GM18873 (cell line): ENCODE measurements around the gene LMO1.

Experiments
- ATAC-seq: cut with Tn5 transposase; IDR thresholded peaks from one replicate; pipeline ENCODE4 v1.9.1; 2021; ENCODE audit warnings: mild to moderate bottlenecking, moderate library complexity, moderate number of reproducible peaks; ENCODE audit not compliant: unreplicated experiment, low FRiP score

The LMO1 gene

GRCh38 chr11:8266246-8267241, 2.9 kb upstream of the LMO1 start:
- no peak for ATAC-seq

- no peak for ATAC-seq
Observed at GRCh38 chr11:8265681-8266241, 2.1 kb upstream of the LMO1 start.

GRCh38 chr11:8263109-8263768, 439 bp downstream of the LMO1 start:
- ATAC-seq = no peak

- ATAC-seq = no peak
Observed at GRCh38 chr11:8262552-8263108, 1.0 kb downstream of the LMO1 start.

- no peak for ATAC-seq
Observed at GRCh38 chr11:8261921-8262551, 1.6 kb downstream of the LMO1 start.

GRCh38 chr11:8261291-8261690, 2.4 kb downstream of the LMO1 start:
- no peak for ATAC-seq

- ATAC-seq = no peak
Observed at GRCh38 chr11:8260202-8260966, 3.3 kb downstream of the LMO1 start.

GRCh38 chr11:8259306-8259959, 4.2 kb downstream of the LMO1 start:
- ATAC-seq = no peak

- no peak for ATAC-seq
Observed at GRCh38 chr11:8258784-8259183, 4.9 kb downstream of the LMO1 start.

GRCh38 chr11:8258289-8258688, 5.4 kb downstream of the LMO1 start:
- no peak for ATAC-seq

- no peak for ATAC-seq
Observed at GRCh38 chr11:8257003-8257664, 6.5 kb downstream of the LMO1 start.

- ATAC-seq = no peak
Observed at GRCh38 chr11:8256271-8257002, 7.2 kb downstream of the LMO1 start.

- no peak for ATAC-seq
Observed at GRCh38 chr11:8253566-8253965, 10.1 kb downstream of the LMO1 start.

- no peak for ATAC-seq
Observed at GRCh38 chr11:8252946-8253345, 10.7 kb downstream of the LMO1 start.

- ATAC-seq = no peak
Observed at GRCh38 chr11:8252388-8252787, 11.3 kb downstream of the LMO1 start.

- no peak for ATAC-seq
Observed at GRCh38 chr11:8251616-8252295, 11.9 kb downstream of the LMO1 start.

GRCh38 chr11:8250981-8251615, 12.6 kb downstream of the LMO1 start:
- no peak for ATAC-seq
